Vagina (tissue), 2 donors: ENCODE results near the gene ITGAE.

Experiments used
- POLR2AphosphoS5 ChIP-seq, 2 donors: sonication (generic); formaldehyde crosslinking; IDR thresholded peaks; one replicate each; pipeline ENCODE4 v1.9.0; 2017; ENCODE audit warnings: antibody characterized with exemption in 2 of 2, mild to moderate bottlenecking in 2 of 2, low read depth in 1 of 2; ENCODE audit not compliant: insufficient read depth in 1 of 2
- TF ChIP-seq, protein P1 (sequence below), 3 experiments: fragments of 450-650 bp in 2 of 3; fragments of 200-600 bp in 1 of 3; sonication (generic) in 1 of 3; IDR thresholded peaks; one replicate each; pipeline ENCODE4 v1.5.1; 2017 to 2019; ENCODE audit warnings: antibody characterized with exemption in 3 of 3, mild to moderate bottlenecking in 2 of 3, moderate library complexity in 2 of 3

DNA sequence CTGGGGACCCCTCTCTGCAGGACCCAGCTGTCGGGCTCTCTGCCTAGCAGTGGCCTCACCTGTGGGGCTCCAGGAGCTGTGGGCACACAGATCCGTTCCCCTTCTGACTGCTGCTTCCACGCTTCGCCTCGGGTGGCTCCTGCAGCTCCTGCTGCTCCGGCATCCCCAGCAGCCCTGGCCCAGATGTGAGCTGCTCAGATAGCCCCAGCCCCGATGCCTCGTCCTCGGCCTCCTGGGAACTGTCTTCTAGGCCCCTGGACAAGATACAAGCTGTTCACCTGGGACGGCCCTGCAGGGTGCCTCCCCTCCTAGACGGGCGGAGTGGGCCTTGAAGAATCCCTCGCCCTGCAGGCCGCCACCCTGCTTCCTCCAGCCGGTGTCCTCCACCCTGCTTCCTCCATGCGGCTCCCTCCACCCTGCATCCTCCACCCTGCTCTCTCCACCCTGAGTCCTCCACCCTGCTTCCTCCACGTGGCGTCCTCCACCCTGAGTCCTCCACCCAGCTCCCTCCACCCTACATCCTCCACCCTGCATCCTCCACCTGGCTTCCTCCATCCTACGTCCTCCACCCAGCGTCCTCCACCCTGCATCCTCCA lies 121.4 kb downstream of the ITGAE start:
- TF ChIP-seq, protein P1, sequence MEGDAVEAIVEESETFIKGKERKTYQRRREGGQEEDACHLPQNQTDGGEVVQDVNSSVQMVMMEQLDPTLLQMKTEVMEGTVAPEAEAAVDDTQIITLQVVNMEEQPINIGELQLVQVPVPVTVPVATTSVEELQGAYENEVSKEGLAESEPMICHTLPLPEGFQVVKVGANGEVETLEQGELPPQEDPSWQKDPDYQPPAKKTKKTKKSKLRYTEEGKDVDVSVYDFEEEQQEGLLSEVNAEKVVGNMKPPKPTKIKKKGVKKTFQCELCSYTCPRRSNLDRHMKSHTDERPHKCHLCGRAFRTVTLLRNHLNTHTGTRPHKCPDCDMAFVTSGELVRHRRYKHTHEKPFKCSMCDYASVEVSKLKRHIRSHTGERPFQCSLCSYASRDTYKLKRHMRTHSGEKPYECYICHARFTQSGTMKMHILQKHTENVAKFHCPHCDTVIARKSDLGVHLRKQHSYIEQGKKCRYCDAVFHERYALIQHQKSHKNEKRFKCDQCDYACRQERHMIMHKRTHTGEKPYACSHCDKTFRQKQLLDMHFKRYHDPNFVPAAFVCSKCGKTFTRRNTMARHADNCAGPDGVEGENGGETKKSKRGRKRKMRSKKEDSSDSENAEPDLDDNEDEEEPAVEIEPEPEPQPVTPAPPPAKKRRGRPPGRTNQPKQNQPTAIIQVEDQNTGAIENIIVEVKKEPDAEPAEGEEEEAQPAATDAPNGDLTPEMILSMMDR (IDR thresholded peaks at IDR 0.05): no peak
- TF ChIP-seq POLR2AphosphoS5 (IDR thresholded peaks at IDR 0.05; ENCODE audit: insufficient read depth in 1 of 2, low read depth in 1 of 2): no peak
